Coronary artery (tissue), 2 donors: ENCODE data around the gene DAPK1.

ENCODE experiments used
- DNase-seq: peaks from one replicate; pipeline ENCODE4 v3.0.0-alpha.2; 2017; ENCODE audit warnings: low spot score
- H3K27ac ChIP-seq, 2 donors: fragments of 200-600 bp; sonication (generic); one replicate each; pipeline ENCODE4 v1.5.1; 2016 to 2019
- H3K4me3 ChIP-seq: fragments of 200-600 bp; sonication (generic); 2 replicates; pipeline ENCODE4 v1.5.1; 2016; ENCODE audit warnings: mild to moderate bottlenecking, moderate library complexity
- TF ChIP-seq, protein P1 (sequence below): fragments of 200-600 bp; sonication (generic); IDR thresholded peaks from one replicate; pipeline ENCODE4 v1.5.1; 2019; ENCODE audit warnings: antibody characterized with exemption

Gene DAPK1

DNA sequence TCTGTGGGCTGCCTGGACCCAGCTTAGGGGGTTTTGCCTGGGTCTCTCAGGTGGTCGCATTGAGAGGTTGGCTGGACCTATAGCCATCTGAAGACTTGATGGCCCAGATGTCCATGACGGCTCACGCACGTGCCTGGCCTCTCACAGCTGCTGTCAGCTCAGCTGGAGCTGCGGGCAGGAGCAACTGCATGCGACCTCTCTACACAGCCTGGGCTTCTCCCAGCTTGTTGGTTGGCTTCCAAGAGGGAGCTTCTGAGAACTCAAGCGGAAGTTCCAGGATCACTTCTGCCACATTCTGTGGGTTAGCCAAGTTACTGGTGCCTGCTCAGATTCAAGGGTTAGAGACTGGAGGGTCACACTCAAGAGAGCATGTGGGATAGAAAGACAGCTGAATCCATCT is 99.2 kb downstream of the DAPK1 start:
- TF ChIP-seq, protein P1, sequence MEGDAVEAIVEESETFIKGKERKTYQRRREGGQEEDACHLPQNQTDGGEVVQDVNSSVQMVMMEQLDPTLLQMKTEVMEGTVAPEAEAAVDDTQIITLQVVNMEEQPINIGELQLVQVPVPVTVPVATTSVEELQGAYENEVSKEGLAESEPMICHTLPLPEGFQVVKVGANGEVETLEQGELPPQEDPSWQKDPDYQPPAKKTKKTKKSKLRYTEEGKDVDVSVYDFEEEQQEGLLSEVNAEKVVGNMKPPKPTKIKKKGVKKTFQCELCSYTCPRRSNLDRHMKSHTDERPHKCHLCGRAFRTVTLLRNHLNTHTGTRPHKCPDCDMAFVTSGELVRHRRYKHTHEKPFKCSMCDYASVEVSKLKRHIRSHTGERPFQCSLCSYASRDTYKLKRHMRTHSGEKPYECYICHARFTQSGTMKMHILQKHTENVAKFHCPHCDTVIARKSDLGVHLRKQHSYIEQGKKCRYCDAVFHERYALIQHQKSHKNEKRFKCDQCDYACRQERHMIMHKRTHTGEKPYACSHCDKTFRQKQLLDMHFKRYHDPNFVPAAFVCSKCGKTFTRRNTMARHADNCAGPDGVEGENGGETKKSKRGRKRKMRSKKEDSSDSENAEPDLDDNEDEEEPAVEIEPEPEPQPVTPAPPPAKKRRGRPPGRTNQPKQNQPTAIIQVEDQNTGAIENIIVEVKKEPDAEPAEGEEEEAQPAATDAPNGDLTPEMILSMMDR, result no peak
- H3K27ac ChIP-seq, result no peak overlapping the region
- no peak overlapping the region for H3K4me3 ChIP-seq
- DNase-seq, result no peak

DNA sequence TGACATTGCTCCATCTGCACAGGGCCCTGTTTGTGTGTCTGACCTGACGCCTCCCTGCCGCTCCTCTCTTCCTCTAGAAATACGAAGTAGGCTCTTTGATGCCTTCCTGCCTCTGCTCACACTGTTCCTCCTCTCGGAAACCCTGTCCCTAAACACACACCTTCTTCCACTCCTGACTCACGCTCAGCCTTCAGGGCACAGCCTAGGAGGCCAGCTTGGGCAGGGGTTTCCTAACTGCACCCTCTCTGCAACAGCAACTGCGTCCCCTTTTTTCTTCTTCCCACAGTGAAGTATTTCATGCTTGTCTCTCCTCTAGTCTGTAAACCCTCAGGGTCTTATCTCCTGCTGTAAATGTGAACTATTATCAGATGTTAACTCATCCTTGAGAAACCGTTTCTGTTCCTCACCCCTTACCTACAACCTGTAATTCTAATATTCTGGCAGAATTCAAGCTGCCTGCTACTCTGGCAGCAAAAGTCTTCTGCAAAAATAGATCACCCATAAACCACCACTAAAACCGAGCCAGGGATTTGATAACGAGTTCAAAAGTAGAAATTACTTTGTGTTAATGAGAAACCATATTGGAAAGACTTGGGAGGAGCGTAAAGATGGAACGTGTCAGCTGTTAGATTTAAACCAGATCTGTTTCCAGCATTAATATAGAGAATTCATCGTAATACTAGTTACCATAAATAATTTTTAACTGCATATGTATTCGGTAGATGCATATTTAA is 100.2 kb downstream of the DAPK1 start:
- H3K27ac ChIP-seq, result no peak overlapping the region
- no peak for DNase-seq

DNA sequence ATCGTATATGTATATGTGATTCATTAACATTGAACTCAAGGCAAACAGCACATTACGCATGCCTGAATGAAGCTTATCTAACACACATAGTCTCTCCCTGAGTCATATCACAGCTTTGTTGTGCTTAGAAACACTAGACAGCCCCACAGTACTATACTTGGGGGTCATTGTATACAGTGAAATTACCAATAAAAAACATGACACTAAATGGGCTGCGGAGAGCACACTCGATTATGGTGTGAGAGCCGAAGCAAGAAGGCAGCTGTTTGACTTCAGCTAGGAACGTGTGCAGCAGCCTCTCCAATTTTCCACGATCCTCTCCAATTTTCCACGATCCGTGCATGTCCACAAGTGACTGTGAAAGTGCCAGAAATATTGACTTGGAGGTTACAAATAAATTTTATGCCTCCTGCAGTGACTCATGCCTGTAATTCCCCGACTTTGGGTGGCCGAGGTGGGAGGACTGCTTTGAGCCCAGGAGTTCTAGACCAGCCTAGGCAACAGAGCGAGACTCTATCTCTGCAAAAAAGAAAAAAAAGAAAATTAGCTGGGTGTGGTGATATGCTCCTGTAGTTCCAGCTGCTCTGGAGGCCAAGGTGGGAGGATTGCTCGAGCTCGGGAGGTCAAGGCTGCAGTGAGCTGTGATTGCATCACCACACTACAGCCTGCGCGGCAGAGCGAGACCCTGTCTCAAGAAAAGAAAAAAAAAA is 102.4 kb downstream of the DAPK1 start:
- peak overlapping the region; percentile 38 for H3K4me3 ChIP-seq
- peak overlapping the region in 1 of 2 donors; percentile 64 for H3K27ac ChIP-seq
- TF ChIP-seq, protein P1, result no peak
- no peak for DNase-seq

More for the DNA sequence above, 100.2 kb downstream of the DAPK1 start:
- TF ChIP-seq, protein P1, result no peak
- H3K4me3 ChIP-seq, result no peak overlapping the region

DNA sequence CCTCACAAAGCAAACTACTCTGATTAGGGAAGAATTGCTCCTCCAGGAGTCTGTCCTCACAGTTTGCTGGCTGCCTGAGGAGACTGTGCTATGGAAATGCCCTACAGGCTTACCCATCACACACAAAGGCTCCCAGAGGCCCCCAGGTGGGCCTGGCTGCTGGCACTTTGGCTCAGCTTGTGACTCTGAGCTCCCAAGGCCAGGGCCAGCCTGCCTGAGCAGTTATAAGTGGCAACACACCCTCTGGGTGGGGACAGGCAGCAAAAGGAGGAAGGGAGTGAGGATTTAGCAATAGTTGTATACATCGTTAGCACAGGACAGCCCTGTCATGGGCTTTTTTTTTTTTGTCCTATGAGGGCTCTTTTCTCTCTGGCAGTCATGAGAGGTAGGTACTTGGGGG is 103.5 kb downstream of the DAPK1 start:
- DNase-seq, result no peak
- TF ChIP-seq, protein P1, result no peak
- H3K27ac ChIP-seq, result peak overlapping the region in 1 of 2 donors; percentile 34

DNA sequence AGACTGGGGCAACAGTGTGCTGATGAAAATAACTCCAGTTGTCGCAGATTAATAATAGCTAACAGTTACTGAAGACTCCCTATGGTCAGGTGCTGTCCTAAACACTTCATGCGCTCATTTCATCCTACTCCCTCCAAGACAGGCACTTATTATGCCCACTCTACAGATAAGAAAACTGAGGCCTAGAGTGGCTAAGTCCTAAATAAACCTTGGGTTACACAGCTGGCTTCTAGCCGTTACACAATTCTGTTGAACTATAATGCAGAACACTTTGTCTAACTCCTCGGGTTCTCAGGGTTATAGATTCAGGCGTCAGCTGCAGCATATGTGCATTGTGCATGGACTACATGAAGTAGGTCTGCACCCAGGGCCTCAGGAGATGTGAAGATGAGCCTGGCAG is 103.9 kb downstream of the DAPK1 start:
- TF ChIP-seq, protein P1, result no peak
- Histone ChIP-seq H3K27ac (no peak overlapping the region), H3K4me3 (no peak overlapping the region)
- no peak for DNase-seq

More for the DNA sequence above, 103.5 kb downstream of the DAPK1 start:
- H3K4me3 ChIP-seq, result no peak overlapping the region

DNA sequence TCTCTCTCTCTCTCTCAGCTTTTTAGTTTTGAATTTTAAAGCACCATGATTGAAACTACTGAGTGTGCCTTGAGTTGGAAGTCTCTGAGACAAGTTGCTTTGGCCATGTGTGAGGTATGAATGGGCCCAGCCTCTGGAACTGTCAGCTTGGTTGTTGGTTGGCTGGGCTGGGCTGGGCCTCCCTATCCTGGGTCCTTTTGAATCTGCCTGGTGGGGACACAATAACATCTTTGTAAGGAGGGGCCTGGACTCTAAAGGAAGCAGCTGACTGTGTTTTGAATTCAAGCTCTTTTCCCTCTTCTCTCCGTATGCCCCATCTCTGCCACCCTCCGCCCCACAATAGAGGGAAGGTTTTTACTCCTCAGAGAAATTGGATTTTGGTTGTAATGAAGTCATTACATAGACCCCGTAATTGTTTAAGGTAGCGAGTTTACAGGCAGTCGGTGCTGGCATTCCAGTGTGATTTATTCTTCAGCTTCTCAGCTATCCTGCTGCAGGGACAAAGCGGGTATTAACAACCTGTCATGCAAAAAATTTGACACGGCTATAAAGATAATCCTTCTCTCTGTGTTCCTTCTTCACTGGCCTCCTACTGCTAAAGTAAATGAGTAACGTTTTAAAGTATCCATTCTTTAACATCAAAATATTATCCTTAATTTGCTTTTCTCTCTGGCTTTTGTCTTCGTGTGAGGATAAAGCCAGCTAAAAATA is 105.4 kb downstream of the DAPK1 start:
- H3K27ac ChIP-seq, result no peak overlapping the region
- DNase-seq, result no peak
- TF ChIP-seq, protein P1, result no peak
- no peak overlapping the region for H3K4me3 ChIP-seq
